Testis (tissue), 3 donors: ENCODE data around the gene ACOT8. TPM values are rescaled to one million over a fixed set of nuclear protein-coding genes. Genes with fewer than 3 reads are reported as not detected.

ENCODE experiments used
- DNase-seq: peaks from one replicate; pipeline ENCODE4 v3.0.0-alpha.2; 2019
- H3K27ac ChIP-seq, 2 donors: fragments of 200-600 bp; sonication (generic); one replicate each; pipeline ENCODE4 v1.5.1; 2019
- H3K27me3 ChIP-seq: fragments of 200-600 bp; sonication (generic); one replicate; pipeline ENCODE4 v1.5.1; 2019
- H3K36me3 ChIP-seq: fragments of 200-600 bp; sonication (generic); one replicate; pipeline ENCODE4 v1.5.1; 2017; ENCODE audit warnings: low read depth; ENCODE audit errors: missing control alignments
- H3K4me1 ChIP-seq: fragments of 200-600 bp; sonication (generic); one replicate; pipeline ENCODE4 v1.5.1; 2019
- H3K4me3 ChIP-seq, 2 donors: fragments of 200-600 bp; sonication (generic); one replicate each; pipeline ENCODE4 v1.5.1; 2017 to 2019
- H3K9me3 ChIP-seq: fragments of 200-600 bp; sonication (generic); one replicate; pipeline ENCODE4 v1.5.1; 2017
- CTCF ChIP-seq, 3 experiments: fragments of 450-650 bp in 2 of 3; fragments of 200-600 bp in 1 of 3; sonication (generic) in 1 of 3; IDR thresholded peaks; one replicate each; pipeline ENCODE4 v1.5.1; 2016 to 2019; ENCODE audit warnings: antibody characterized with exemption in 3 of 3, mild to moderate bottlenecking in 2 of 3, moderate library complexity in 1 of 3
- POLR2A ChIP-seq: fragments of 450-650 bp; IDR thresholded peaks from one replicate; pipeline ENCODE4 v1.6.1; 2017; ENCODE audit warnings: antibody characterized with exemption, mild to moderate bottlenecking, moderate library complexity
- WGBS, 2 donors: methylation state at CpG; one replicate each; pipeline ENCODE4 v1.1.5; 2018; 5-methylcytosine and 5-hydroxymethylcytosine counted together
- intact Hi-C: fragments of 100-400 bp; cut with DNase I; formaldehyde crosslinking; loops from one replicate; pipeline ENCODE4 v1.15.1; 2023; ENCODE audit warnings: low total_unique reads
- polyA plus RNA-seq: library from polyadenylated mRNA; stranded (reverse); fragments of 350-450 nt; fragmentation: Illumina TruSeq; extraction: RNeasy Lipid Tissue Mini Kit (QIAGEN cat#74804); gene quantifications from one replicate; pipeline ENCODE4 v1.2.3, GENCODE V29; 2014; ENCODE audit warnings: low read depth, low replicate concordance; ENCODE audit not compliant: insufficient read depth
- total RNA-seq, 2 donors: library from RNA; depleted of rRNA; stranded (reverse); fragments of >200 nt; gene quantifications; one replicate each; pipeline ENCODE4 v1.2.3, GENCODE V29; 2016

The ACOT8 gene
- total and polyA plus RNA-seq, 3 donors from 2014 or later = 44.4 to 79.6 (median 71.2) TPM

GRCh38 chr20:45821947-45822346, 35.2 kb downstream of the ACOT8 start:
- no peak for DNase-seq
- H3K4me1 ChIP-seq = peaks cover 34% of the 10 kb centered on the region
- H3K27ac ChIP-seq = no peak overlapping the region
- no peaks in the 10 kb centered on the region for H3K27me3 ChIP-seq
- TF ChIP-seq POLR2A (no peak), CTCF (IDR thresholded peaks at IDR 0.05) (no peak)
- H3K9me3 ChIP-seq = no peaks in the 10 kb centered on the region
- intact Hi-C loops = no loop called here
- H3K4me3 ChIP-seq = no peak overlapping the region
- WGBS, 2 donors = 78 to 84% methylated on average over 2 of the region's 2 CpGs
- H3K36me3 ChIP-seq = no peaks in the 10 kb centered on the region

GRCh38 chr20:45819466-45819865, 37.7 kb downstream of the ACOT8 start:
- H3K4me1 ChIP-seq = peaks cover 21% of the 10 kb centered on the region
- no peak overlapping the region for H3K4me3 ChIP-seq
- no peak for DNase-seq
- H3K36me3 ChIP-seq = no peaks in the 10 kb centered on the region
- TF ChIP-seq CTCF (IDR thresholded peaks at IDR 0.05) (no peak), POLR2A (no peak)
- H3K9me3 ChIP-seq = no peaks in the 10 kb centered on the region
- WGBS, 2 donors = 96 to 97% methylated on average over 4 of the region's 4 CpGs
- no peaks in the 10 kb centered on the region for H3K27me3 ChIP-seq
- intact Hi-C loops = loop anchor here (10.0 kb wide), 1 partner anchor 145 kb away; no protein-coding TSS in a partner anchor
- H3K27ac ChIP-seq = no peak overlapping the region

GRCh38 chr20:45818239-45818638, 39.0 kb downstream of the ACOT8 start:
- Histone ChIP-seq H3K4me3 (no peak overlapping the region), H3K36me3 (no peaks in the 10 kb centered on the region), H3K27me3 (no peaks in the 10 kb centered on the region), H3K9me3 (no peaks in the 10 kb centered on the region), H3K27ac (no peak overlapping the region), H3K4me1 (peaks cover 14% of the 10 kb centered on the region)
- no peak for TF ChIP-seq CTCF (IDR thresholded peaks at IDR 0.05)
- no peak for TF ChIP-seq POLR2A
- DNase-seq = no peak
- intact Hi-C loops = loop anchor here (10.0 kb wide), 1 partner anchor 147 kb away; no protein-coding TSS in a partner anchor
- 70 to 73% methylated on average over 3 of the region's 3 CpGs for WGBS, 2 donors

- no peak for DNase-seq
These were observed 39.6 kb downstream of the ACOT8 start for GRCh38 chr20:45817376-45818194.

More at GRCh38 chr20:45817376-45818194, 39.6 kb downstream of the ACOT8 start:
- Histone ChIP-seq H3K4me3 (no peak overlapping the region), H3K27ac (no peak overlapping the region), H3K27me3 (no peaks in the 10 kb centered on the region), H3K36me3 (no peaks in the 10 kb centered on the region), H3K4me1 (peaks cover 19% of the 10 kb centered on the region), H3K9me3 (no peaks in the 10 kb centered on the region)
- intact Hi-C loops = loop anchor here (10.0 kb wide), 1 partner anchor 147 kb away; no protein-coding TSS in a partner anchor
- 57 to 61% methylated on average over 8 to 9 of the region's 9 CpGs for WGBS, 2 donors
- no peak for TF ChIP-seq CTCF (IDR thresholded peaks at IDR 0.05)
- TF ChIP-seq POLR2A = no peak
